VCaP (cell line): ENCODE measurements around the gene KCNAB1.

ENCODE experiments used
- H3K27ac ChIP-seq: fragments of 450-650 bp; 2 replicates; pipeline ENCODE4 v1.5.1; 2017
- CTCF ChIP-seq: fragments of 450-650 bp; conservative IDR thresholded peaks from 2 replicates; pipeline ENCODE4 v1.5.1; 2017; ENCODE audit warnings: mild to moderate bottlenecking, moderate library complexity

Gene KCNAB1

DNA sequence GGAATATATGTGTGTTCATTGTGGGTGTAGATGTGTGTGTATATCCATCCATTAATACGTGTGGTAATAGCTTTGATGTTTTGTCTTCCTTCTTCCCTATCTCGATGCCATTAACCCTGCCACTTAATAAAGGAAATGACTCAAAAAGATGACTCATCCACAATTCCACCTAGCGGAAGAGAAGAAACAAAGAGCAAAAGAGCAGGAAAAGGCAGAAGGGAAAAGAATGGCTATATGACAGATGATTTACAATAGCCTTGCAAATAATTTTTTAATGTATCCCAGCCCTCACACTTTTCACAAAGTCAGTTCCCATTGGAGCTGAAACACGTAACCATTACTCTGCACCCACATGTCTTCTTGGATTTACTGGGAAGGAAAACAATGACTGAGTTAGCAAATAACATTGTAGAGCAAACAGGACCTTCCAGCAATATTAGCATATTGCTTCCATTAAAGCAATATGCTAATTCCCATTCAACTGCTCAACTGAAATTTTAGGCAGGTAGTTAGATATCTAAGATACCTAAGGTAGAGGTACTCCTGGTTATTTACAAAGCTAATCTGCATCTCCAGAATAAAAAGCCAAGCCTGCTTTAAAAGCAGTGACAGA is 197.2 kb downstream of the KCNAB1 start:
- no peak for TF ChIP-seq CTCF
- H3K27ac ChIP-seq = no peak overlapping the region

GRCh38 chr3:156321945-156322344 is 201.6 kb downstream of the KCNAB1 start:
- TF ChIP-seq CTCF = no peak
- no peak overlapping the region for H3K27ac ChIP-seq

GRCh38 chr3:156323466-156323865 is 203.1 kb downstream of the KCNAB1 start:
- no peak for TF ChIP-seq CTCF

DNA sequence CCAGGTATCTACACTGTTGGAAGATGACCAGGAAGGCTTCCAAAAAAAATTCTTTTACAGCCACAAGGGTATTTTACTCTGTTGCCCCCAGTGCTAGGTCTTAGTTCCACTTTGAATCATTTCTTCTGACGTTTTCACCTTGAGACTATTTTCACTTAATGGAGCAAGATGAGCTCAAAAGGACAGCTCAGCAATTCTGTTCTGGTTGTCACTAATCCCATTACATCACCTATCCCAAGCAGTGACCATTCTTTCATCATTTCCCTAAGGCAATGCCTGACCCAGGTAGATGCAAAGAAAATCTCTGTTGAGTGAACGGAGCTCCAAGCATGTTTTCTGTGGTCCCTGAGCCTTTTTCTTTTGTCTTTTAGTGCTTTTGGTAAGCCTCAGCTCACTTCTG is 210.0 kb downstream of the KCNAB1 start:
- TF ChIP-seq CTCF = no peak
- H3K27ac ChIP-seq = no peak overlapping the region

More at GRCh38 chr3:156323466-156323865, 203.1 kb downstream of the KCNAB1 start:
- no peak overlapping the region for H3K27ac ChIP-seq

DNA sequence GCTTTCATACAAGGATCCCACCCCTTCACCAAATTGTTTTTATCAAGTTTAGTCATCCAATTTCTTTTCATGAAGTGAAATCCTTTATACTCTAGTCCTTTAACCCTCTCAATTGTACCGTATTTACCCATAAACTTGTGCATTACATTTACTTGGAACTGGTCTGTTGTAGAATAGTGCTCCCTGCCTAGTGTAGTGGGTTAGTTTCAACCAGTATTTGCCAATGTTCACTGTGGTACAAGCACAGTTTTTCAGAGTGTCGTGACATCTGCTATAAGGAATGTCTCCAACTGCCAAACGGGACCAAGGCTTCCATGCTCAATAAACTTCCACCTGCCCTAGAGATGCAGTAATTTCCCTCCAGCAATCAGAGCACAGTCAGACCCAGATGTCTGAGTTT is 211.9 kb downstream of the KCNAB1 start:
- no peak for TF ChIP-seq CTCF
- H3K27ac ChIP-seq = no peak overlapping the region

DNA sequence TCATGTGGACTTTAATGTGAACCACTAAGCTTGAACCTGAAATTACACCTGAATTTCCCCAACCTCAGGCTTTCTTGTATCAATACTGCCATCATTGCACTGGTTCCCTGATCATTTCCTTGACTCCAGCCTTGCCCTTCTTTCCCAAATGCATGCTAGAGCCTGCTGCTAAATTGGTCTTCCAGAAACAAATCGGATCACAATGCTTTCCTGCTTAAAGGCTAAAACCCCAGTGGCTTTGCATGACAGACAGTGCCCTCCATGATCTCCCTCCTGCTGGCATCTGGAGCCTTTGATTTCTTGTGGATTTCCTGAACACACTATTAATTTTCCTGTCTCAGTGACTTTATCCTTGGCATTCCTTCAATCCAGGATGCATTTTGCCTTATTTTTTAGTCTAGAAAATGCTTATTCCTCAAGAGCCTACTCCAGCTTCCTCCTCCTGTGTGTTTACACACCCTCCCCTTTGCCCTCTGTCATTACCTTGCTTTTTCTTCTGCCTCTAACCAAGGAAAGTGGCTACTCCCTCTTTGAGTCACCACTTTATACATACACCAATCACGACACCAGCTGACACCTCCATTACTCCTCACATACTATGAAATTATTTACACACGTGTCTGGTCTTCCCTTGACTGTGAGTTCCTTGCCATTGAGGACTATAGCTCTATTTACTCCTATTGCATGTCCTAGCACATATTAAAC is 214.6 kb downstream of the KCNAB1 start:
- no peak for TF ChIP-seq CTCF
- H3K27ac ChIP-seq = no peak overlapping the region

DNA sequence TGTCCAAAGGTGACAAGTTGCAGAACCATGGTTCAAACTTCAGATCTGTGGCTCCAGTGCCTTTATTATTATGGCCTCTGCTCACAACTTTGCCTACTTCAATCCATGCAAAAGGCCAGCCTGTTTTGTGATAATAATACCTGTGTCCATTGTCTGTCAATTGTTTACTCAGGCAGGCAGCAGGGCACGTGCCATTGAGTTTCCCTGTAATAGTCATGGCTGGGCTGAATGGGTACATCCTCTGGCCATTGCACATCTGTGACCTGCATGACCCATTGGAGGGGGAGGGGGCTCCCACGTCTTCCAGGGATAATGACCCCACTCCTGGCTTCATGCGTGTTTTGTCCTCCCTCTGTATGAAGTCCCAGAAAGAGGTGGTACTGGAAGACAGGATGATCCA is 219.1 kb downstream of the KCNAB1 start:
- no peak for TF ChIP-seq CTCF
- H3K27ac ChIP-seq = no peak overlapping the region
